PFSK-1 (cell line): ENCODE data around the gene ODC1.

Experiments used
- FOXP2 ChIP-seq: optimal IDR thresholded peaks from 2 replicates; pipeline ENCODE3; 2011; ENCODE audit warnings: borderline replicate concordance, control low read depth, inconsistent platforms; ENCODE audit not compliant: insufficient read depth; ENCODE audit errors: extremely low read length, extremely low read depth
- POLR2AphosphoS5 ChIP-seq: IDR thresholded peaks from 2 replicates; pipeline ENCODE4 v1.6.1; 2012; ENCODE audit warnings: low read depth, mild to moderate bottlenecking, control low read depth, low read length, moderate library complexity
- SIN3A ChIP-seq: IDR thresholded peaks from 2 replicates; pipeline ENCODE4 v1.6.1; 2012; ENCODE audit warnings: mild to moderate bottlenecking, low read length, moderate library complexity, borderline replicate concordance; ENCODE audit not compliant: insufficient read depth
- TAF1 ChIP-seq: IDR thresholded peaks from 2 replicates; pipeline ENCODE4 v1.6.1; 2012; ENCODE audit warnings: low read length, control low read depth, borderline replicate concordance; ENCODE audit not compliant: insufficient read depth
- TF ChIP-seq, protein P1 (sequence below), 2 experiments: IDR thresholded peaks; 2 replicates each; pipeline versions ENCODE4 v1.6.1 to v1.8.0; 2011 to 2012; ENCODE audit warnings: low read depth in 2 of 2, low read length in 2 of 2, control low read depth in 1 of 2, inconsistent platforms in 1 of 2, mild to moderate bottlenecking in 1 of 2, moderate library complexity in 1 of 2; ENCODE audit not compliant: insufficient read depth in 1 of 2

DNA sequence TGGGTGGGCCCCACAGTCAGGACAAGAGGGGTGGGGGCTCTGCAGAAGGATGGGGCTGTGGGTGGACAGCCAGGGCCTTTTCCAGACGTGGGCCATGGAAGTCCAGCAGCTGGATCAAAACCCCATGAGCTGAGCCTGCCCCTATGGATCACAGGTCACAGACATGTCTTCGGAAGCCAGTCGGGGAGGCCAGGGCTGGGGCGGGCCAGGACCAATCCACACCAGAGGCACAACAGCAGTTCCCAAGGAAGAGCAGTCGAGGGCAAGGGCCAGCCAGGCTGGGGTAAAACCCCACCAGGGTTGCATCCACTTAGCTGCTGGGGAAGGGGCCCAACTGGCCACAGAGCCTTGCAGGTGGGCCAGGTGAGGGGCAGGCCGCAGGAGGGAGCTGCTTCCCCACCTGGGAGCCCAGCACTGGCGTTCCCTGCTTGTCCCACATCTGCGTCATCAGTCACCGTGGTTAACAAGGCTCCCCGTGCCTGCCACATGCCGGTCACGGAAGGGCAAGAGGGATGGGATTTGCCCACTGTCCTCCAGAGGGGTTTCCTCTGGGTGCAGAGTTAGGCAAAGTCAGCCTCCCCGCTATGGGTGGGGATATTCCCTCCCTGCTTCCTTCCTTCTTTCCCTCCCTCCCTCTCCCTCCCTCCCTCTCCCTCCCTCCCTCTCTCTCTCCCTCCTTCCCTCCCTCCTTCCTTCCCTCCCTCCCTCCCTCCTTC lies 46.4 kb upstream of the ODC1 start:
- TF ChIP-seq POLR2AphosphoS5 = no peak
- TF ChIP-seq TAF1 = no peak
- TF ChIP-seq, protein P1, sequence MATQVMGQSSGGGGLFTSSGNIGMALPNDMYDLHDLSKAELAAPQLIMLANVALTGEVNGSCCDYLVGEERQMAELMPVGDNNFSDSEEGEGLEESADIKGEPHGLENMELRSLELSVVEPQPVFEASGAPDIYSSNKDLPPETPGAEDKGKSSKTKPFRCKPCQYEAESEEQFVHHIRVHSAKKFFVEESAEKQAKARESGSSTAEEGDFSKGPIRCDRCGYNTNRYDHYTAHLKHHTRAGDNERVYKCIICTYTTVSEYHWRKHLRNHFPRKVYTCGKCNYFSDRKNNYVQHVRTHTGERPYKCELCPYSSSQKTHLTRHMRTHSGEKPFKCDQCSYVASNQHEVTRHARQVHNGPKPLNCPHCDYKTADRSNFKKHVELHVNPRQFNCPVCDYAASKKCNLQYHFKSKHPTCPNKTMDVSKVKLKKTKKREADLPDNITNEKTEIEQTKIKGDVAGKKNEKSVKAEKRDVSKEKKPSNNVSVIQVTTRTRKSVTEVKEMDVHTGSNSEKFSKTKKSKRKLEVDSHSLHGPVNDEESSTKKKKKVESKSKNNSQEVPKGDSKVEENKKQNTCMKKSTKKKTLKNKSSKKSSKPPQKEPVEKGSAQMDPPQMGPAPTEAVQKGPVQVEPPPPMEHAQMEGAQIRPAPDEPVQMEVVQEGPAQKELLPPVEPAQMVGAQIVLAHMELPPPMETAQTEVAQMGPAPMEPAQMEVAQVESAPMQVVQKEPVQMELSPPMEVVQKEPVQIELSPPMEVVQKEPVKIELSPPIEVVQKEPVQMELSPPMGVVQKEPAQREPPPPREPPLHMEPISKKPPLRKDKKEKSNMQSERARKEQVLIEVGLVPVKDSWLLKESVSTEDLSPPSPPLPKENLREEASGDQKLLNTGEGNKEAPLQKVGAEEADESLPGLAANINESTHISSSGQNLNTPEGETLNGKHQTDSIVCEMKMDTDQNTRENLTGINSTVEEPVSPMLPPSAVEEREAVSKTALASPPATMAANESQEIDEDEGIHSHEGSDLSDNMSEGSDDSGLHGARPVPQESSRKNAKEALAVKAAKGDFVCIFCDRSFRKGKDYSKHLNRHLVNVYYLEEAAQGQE (IDR thresholded peaks at IDR 0.05; ENCODE audit: insufficient read depth in 1 of 2, low read depth in 2 of 2, low read length in 2 of 2) = no peak
- no peak for TF ChIP-seq SIN3A
- TF ChIP-seq FOXP2 = no peak
